GM12878 (cell line): Measurements from ENCODE around the gene NAT8L. TPM values are rescaled to one million over a fixed set of nuclear protein-coding genes. Genes with fewer than 3 reads are reported as not detected.

ENCODE experiments used
- ATAC-seq: fragments of 200-7000 bp; cut with Tn5 transposase; 3 replicates; pipeline ENCODE4 v1.9.1; 2020; ENCODE audit warnings: mild to moderate bottlenecking, moderate library complexity
- BruUV-seq: library from RNA; stranded (reverse); fragments of 400-500 nt; replicated peaks from 2 replicates; lab custom pipeline; 2021; lab: Mats Ljungman, UMichigan
- CTCF ChIA-PET: fragments of 300-600 bp; sonication (Branson Sonifier 250); formaldehyde crosslinking; extraction: SDS; loops from one replicate; lab custom pipeline; 2021; ENCODE audit warnings: inconsistent platforms; lab: Yijun Ruan, JAX
- POLR2A ChIA-PET: fragments of 350-600 bp; formaldehyde crosslinking; extraction: SDS; loops from one replicate; lab custom pipeline; 2021; ENCODE audit warnings: inconsistent platforms; lab: Charles Lee
- RAD21 ChIA-PET: fragments of 300-600 bp; sonication (Branson Sonifier 250); formaldehyde crosslinking; loops from one replicate; lab custom pipeline; 2023; ENCODE audit warnings: antibody characterized with exemption; ENCODE audit not compliant: unreplicated experiment; lab: Charles Lee
- SMC1A ChIA-PET: fragments of 300-600 bp; sonication (Branson Sonifier 250); formaldehyde crosslinking; loops from one replicate; lab custom pipeline; 2023; ENCODE audit not compliant: unreplicated experiment, uncharacterized antibody; lab: Charles Lee
- DNase-seq: peaks from one replicate; pipeline ENCODE4 v3.0.0-alpha.2; 2011; ENCODE audit warnings: low read depth, low spot score
- FAIRE-seq: peaks from 3 replicates; lab custom pipeline; 2011; peaks lifted over from hg19 to GRCh38; lab: Jason Lieb, UNC
- H2AFZ ChIP-seq: 2 replicates; pipeline ENCODE4 v1.6.0; 2011; ENCODE audit warnings: low read depth, low read length, control low read depth; ENCODE audit not compliant: control insufficient read depth
- H3K27ac ChIP-seq: 2 replicates; pipeline ENCODE4 v1.5.1; 2011; ENCODE audit warnings: control low read depth; ENCODE audit not compliant: control insufficient read depth, insufficient read depth
- H3K27me3 ChIP-seq, 2 experiments: replicated peaks in 1 of 2; 2 replicates each; pipeline versions ENCODE4 v1.6.0 to v1.6.1; 2011; ENCODE audit warnings: low read length in 1 of 2; ENCODE audit not compliant: control insufficient read depth in 2 of 2, insufficient read depth in 2 of 2
- H3K36me3 ChIP-seq, 2 experiments: 2 replicates each; pipeline ENCODE4 v1.5.1; 2011; ENCODE audit warnings: low read length in 1 of 2; ENCODE audit not compliant: control insufficient read depth in 2 of 2, insufficient read depth in 2 of 2
- H3K4me1 ChIP-seq: 2 replicates; pipeline ENCODE4 v1.6.1; 2011; ENCODE audit warnings: mild to moderate bottlenecking, low read length, moderate library complexity, mixed read lengths; ENCODE audit not compliant: control insufficient read depth, insufficient read depth
- H3K4me2 ChIP-seq: 2 replicates; pipeline ENCODE4 v1.6.0; 2011; ENCODE audit warnings: control low read depth; ENCODE audit not compliant: control insufficient read depth, insufficient read depth
- H3K4me3 ChIP-seq: fragments of 200-600 bp; sonication (generic); 2 replicates; pipeline ENCODE4 v1.5.1; 2016
- H3K79me2 ChIP-seq: 2 replicates; pipeline ENCODE4 v1.6.0; 2011; ENCODE audit warnings: low read length; ENCODE audit not compliant: control insufficient read depth, insufficient read depth
- H3K9ac ChIP-seq: 2 replicates; pipeline ENCODE4 v1.8.0; 2011; ENCODE audit warnings: low read length, control low read depth, mixed read lengths; ENCODE audit not compliant: control insufficient read depth, insufficient read depth
- H3K9me3 ChIP-seq: replicated peaks from 3 replicates; pipeline ENCODE4 v1.5.1; 2011; ENCODE audit warnings: mild to moderate bottlenecking, low read length; ENCODE audit not compliant: control insufficient read depth, insufficient read depth
- H4K20me1 ChIP-seq: 2 replicates; pipeline ENCODE4 v1.6.0; 2011; ENCODE audit not compliant: control insufficient read depth, insufficient read depth
- BACH1 ChIP-seq: fragments of 450-650 bp; IDR thresholded peaks from 2 replicates; pipeline ENCODE4 v1.6.1; 2017; ENCODE audit warnings: mild to moderate bottlenecking, borderline replicate concordance
- BCL11A ChIP-seq: IDR thresholded peaks from 2 replicates; pipeline ENCODE4 v1.6.1; 2011; ENCODE audit warnings: low read depth, low read length
- BCL3 ChIP-seq: IDR thresholded peaks from 2 replicates; pipeline ENCODE4 v1.6.1; 2011; ENCODE audit warnings: borderline replicate concordance, low read depth, mild to moderate bottlenecking, moderate library complexity, low read length; ENCODE audit not compliant: insufficient read depth, poor library complexity, severe bottlenecking
- FOXM1 ChIP-seq: IDR thresholded peaks from 2 replicates; pipeline ENCODE4 v1.6.1; 2012; ENCODE audit warnings: low read depth, mild to moderate bottlenecking, inconsistent platforms, low read length, moderate library complexity
- HSF1 ChIP-seq: fragments of 150-350 bp; IDR thresholded peaks from 2 replicates; pipeline ENCODE4 v1.6.1; 2014; ENCODE audit warnings: mild to moderate bottlenecking, low read depth, low read length
- NRF1 ChIP-seq: conservative IDR thresholded peaks from 2 replicates; pipeline ENCODE4 v1.6.1; 2011; ENCODE audit warnings: mild to moderate bottlenecking, low read depth, low read length, improper control_type of control experiment
- SIX5 ChIP-seq: IDR thresholded peaks from 2 replicates; pipeline ENCODE4 v1.6.1; 2011; ENCODE audit warnings: mild to moderate bottlenecking, low read depth, low read length, moderate library complexity; ENCODE audit not compliant: severe bottlenecking
- SRF ChIP-seq, 2 experiments: IDR thresholded peaks; 2 replicates each; pipeline ENCODE4 v1.6.1; 2011; ENCODE audit warnings: low read depth in 2 of 2, low read length in 2 of 2, mild to moderate bottlenecking in 1 of 2, moderate library complexity in 1 of 2
- ZNF24 ChIP-seq: fragments of 450-650 bp; IDR thresholded peaks from 2 replicates; pipeline ENCODE4 v1.6.1; 2017; ENCODE audit warnings: antibody characterized with exemption, mild to moderate bottlenecking
- WGBS: methylation state at CpG from one replicate; pipeline ENCODE4 v1.1.6; 2016; ENCODE audit warnings: low lambda C conversion rate; ENCODE audit not compliant: insufficient replicate concordance, insufficient coverage; ENCODE audit errors: missing lambda C conversion rate; 5-methylcytosine and 5-hydroxymethylcytosine counted together
- in situ Hi-C: fragments of 300-500 bp; cut with MboI; formaldehyde crosslinking; loops from 9 replicates; pipeline ENCODE4 v1.14.3; 2018; ENCODE audit warnings: mixed read lengths
- intact Hi-C: fragments of 100-400 bp; cut with micrococcal nuclease; formaldehyde crosslinking; loops from one replicate; pipeline ENCODE4 v1.14.2; 2022; ENCODE audit not compliant: unreplicated experiment
- polyA plus RNA-seq, 11 experiments: library from polyadenylated mRNA; depleted of rRNA in 4 of 11; unstranded in 6 of 11; stranded (reverse) in 5 of 11; fragments of >200 nt; fragmentation: Nextera tagmentation in 4 of 11; fragmentation: Illumina TruSeq in 1 of 11; extraction: Ambion mirVana in 4 of 11; extraction: Trizol in 1 of 11; gene quantifications; 1 replicate in 1 of 11; 2 replicates in 10 of 11; pipeline versions ENCODE4 v1.2.1 to v1.2.3, GENCODE V29; 2011 to 2016; ENCODE audit warnings: inconsistent platforms in 2 of 11, missing spikeins in 2 of 11, low read depth in 1 of 11
- total RNA-seq, 4 experiments: library from RNA; depleted of rRNA in 3 of 4; stranded (reverse); fragments of >200 nt in 3 of 4; fragmentation: Illumina TruSeq in 1 of 4; extraction: Trizol in 1 of 4; gene quantifications; 2 replicates each; pipeline versions ENCODE4 v1.2.1 to v1.2.3, GENCODE V29; 2013 to 2021

The NAT8L gene
- total and polyA plus RNA-seq, 10 of the 15 experiments (the other 5 are each of a cell fraction or from before 2014, with no cell fraction given): 0.01 to 0.31 (median 0.11) TPM; not detected in 5

GRCh38 chr4:2060611-2061185 lies 1.6 kb downstream of the NAT8L start:
- H3K27me3 ChIP-seq: peaks cover 2 to 3% of the 10 kb centered on the region in 2 experiments; a peak in 3 of 4 replicates
- no peak for ATAC-seq
- SMC1A ChIA-PET: no interaction called here
- H3K79me2 ChIP-seq: no peaks in the 10 kb centered on the region
- 74% methylated on average over 27 of the region's 54 CpGs for WGBS
- no peaks in the 10 kb centered on the region for H3K4me1 ChIP-seq
- H3K27ac ChIP-seq: no peak overlapping the region
- no peak overlapping the region for H2AFZ ChIP-seq
- no peak overlapping the region for H3K4me3 ChIP-seq
- DNase-seq: no peak
- H3K4me2 ChIP-seq: no peak overlapping the region
- H3K9ac ChIP-seq: no peak overlapping the region
- in situ Hi-C loops: no loop called here
- RAD21 ChIA-PET: no interaction called here
- intact Hi-C loops: no loop called here
- H4K20me1 ChIP-seq: no peaks in the 10 kb centered on the region
- H3K36me3 ChIP-seq: no peaks in the 10 kb centered on the region
- no peaks in the 10 kb centered on the region for H3K9me3 ChIP-seq
- FAIRE-seq: no peak
- POLR2A ChIA-PET: interaction anchor here (0.6 to 0.7 kb wide), 2 partner anchors 180 to 433 kb away, joined by 4 to 5 read pairs; no protein-coding TSS in a partner anchor
- BruUV-seq: no TSS peak
- CTCF ChIA-PET: no interaction called here
- no peak for TF ChIP-seq NRF1
- no peak for TF ChIP-seq ZNF24
- no peak for TF ChIP-seq SRF (IDR thresholded peaks at IDR 0.05; ENCODE audit: low read depth in 2 of 2, low read length in 2 of 2)
- TF ChIP-seq FOXM1: no peak
- no peak for TF ChIP-seq BACH1
- TF ChIP-seq SIX5: no peak
- TF ChIP-seq BCL11A: no peak
- TF ChIP-seq BCL3: no peak
- TF ChIP-seq HSF1: no peak
